ACC112 (cell line): ENCODE data around the gene ADCY2.
"Not testable (repeated sequence)": the region's sequence is repeated elsewhere in the genome, so short reads cannot be mapped to it uniquely, and the experiment has no call there.

Source experiments
- H2AFZ ChIP-seq: fragments of 200-600 bp; sonication (generic); one replicate; pipeline ENCODE4 v1.6.0; 2017; ENCODE audit warnings: antibody characterized with exemption, low read length; ENCODE audit not compliant: unreplicated experiment
- H3K27ac ChIP-seq: fragments of 200-600 bp; sonication (generic); 2 replicates; pipeline ENCODE4 v1.5.1; 2014; ENCODE audit warnings: low read depth, mild to moderate bottlenecking, antibody characterized with exemption, low read length, moderate library complexity
- H3K27me3 ChIP-seq: fragments of 200-600 bp; sonication (generic); 2 replicates; pipeline ENCODE4 v1.6.1; 2014; ENCODE audit warnings: mild to moderate bottlenecking, antibody characterized with exemption, low read length, moderate library complexity, mixed read lengths; ENCODE audit not compliant: insufficient read depth
- H3K36me3 ChIP-seq: fragments of 200-600 bp; sonication (generic); 2 replicates; pipeline ENCODE4 v1.6.1; 2016; ENCODE audit warnings: mild to moderate bottlenecking, antibody characterized with exemption, low read length, moderate library complexity, mixed read lengths; ENCODE audit not compliant: insufficient read depth
- H3K4me1 ChIP-seq: fragments of 200-600 bp; sonication (generic); one replicate; pipeline ENCODE4 v1.6.1; 2016; ENCODE audit warnings: low read length, mixed read lengths; ENCODE audit not compliant: insufficient read depth, unreplicated experiment, control insufficient read depth
- H3K4me3 ChIP-seq: fragments of 200-600 bp; sonication (generic); 2 replicates; pipeline ENCODE4 v1.5.1; 2014; ENCODE audit warnings: mild to moderate bottlenecking, low read depth, low read length
- H3K79me2 ChIP-seq: fragments of 200-600 bp; sonication (generic); one replicate; pipeline ENCODE4 v1.6.0; 2016; ENCODE audit warnings: low read length; ENCODE audit not compliant: control insufficient read depth, unreplicated experiment, insufficient read depth

ADCY2 gene

DNA sequence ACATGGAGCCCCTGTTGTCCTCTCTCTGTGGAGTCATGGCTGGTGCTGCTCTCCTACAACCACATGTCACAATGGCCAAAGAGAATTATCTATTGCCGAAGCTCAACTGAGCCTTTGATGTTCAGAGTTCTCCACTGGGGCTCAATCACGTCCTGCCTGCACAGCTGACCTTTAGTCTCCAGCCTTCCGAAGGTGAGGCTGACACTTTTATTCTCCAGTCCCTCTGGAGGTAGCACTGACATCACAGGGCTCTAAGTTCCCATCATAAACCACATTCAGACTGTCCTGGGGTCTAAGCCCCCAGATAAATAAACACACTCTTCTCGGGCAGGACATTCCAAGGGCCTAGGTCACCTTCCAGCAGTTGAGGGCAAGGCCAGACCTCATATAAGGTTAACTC, 23.4 kb downstream of the ADCY2 start:
- no peaks in the 10 kb centered on the region for H3K36me3 ChIP-seq
- H3K27ac ChIP-seq, result no peak overlapping the region
- H3K4me3 ChIP-seq, result no peak overlapping the region
- H3K4me1 ChIP-seq, result no peaks in the 10 kb centered on the region
- H2AFZ ChIP-seq, result no peak overlapping the region
- no peaks in the 10 kb centered on the region for H3K27me3 ChIP-seq
- H3K79me2 ChIP-seq, result no peaks in the 10 kb centered on the region

DNA sequence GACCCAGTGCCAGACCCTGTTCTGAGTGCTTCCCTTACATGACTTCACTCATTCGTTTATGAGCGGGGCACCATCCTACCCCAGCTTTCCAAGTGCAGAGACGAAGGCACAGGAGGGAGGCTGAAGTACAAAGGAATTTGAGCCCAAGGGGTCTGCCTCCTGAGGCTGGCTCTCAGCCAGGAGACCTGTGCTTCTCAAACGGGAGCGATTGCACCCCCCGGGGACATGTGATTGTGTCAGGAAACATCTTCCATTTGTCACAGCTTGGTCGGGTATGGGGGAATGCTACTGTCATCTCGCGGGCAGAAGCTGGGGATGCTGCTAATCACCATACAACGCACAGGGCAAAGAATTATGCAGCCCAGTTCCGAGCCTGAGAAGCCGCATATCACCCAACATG, 23.9 kb downstream of the ADCY2 start:
- Histone ChIP-seq H3K36me3 (no peaks in the 10 kb centered on the region), H3K27ac (no peak overlapping the region), H3K4me3 (no peak overlapping the region), H3K27me3 (no peaks in the 10 kb centered on the region), H2AFZ (no peak overlapping the region), H3K79me2 (no peaks in the 10 kb centered on the region), H3K4me1 (no peaks in the 10 kb centered on the region)

DNA sequence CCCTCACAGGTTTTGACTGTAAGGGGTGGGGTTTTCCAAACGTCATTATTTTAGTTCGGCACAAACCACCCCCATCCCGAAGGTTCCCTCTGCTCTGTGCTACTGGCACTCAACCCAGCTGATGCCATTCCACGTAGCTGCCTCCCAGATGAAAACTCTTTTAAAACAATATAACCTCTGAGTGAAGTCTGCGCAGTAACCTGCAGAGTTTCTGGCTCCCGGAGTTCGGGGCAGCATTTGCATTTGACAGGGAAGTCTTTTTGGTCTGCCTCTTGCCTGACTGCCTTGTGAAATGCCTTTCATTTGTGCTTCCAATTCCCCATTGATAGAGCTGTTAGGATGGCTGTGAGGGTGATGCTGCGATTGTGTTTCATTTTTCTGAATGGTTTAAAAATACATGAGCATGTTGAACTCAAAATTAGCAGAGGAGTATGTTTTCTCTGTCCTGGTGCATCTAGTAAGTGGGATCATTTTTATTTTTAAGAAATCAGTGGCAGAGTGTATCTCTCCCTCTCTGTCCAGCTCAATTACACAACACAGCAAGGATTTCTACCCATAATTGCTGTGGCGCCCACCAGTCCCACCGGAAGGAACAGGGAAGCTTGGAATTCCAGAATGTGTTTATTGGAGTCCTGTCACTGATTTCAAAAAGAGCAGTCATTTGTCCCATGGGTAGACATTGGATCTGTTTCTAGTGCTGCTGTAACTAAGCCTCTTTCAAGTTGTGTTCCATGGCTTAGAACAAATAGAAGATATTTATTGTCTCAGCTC, 24.8 kb downstream of the ADCY2 start:
- no peaks in the 10 kb centered on the region for H3K36me3 ChIP-seq
- no peaks in the 10 kb centered on the region for H3K27me3 ChIP-seq
- H3K79me2 ChIP-seq, result no peaks in the 10 kb centered on the region
- H3K4me3 ChIP-seq, result no peak overlapping the region
- H2AFZ ChIP-seq, result no peak overlapping the region
- no peaks in the 10 kb centered on the region for H3K4me1 ChIP-seq
- no peak overlapping the region for H3K27ac ChIP-seq

DNA sequence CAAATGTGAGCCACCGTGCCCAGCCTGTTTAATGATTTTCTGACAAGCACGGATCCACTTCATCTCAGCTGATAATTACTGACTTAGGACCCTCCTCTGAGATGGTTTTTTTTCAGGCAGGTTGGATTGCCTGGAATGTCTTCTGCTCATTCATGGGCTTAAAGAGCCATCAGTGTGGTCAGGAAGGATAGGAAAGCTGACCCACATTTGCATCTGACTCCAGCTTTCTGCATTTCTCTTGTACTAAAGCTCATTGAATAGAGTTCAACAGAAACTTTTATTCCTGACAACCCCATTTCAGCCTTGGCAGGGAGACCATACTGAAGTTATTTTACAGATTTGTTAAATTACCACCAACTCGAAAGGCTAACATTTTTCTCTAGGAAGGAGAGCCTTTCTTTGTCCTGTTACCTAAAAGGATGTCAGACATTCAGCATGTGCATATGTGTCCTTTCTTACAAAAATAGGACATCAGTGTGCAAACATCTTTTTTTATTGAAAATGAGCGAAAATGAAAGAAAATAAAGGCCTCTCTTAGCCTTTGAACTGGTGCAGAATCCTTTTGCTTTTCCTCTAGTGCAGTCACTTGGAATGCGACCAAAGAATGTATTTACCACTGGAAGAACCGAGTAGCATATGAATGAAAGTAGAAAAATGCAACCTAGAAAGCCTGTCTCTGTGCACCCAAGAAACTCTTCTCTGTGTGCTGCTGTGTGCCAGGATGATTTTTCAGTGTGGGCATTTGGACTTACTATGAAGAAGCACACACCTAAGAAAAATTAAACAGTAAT, 26.6 kb downstream of the ADCY2 start:
- Histone ChIP-seq H2AFZ (no peak overlapping the region), H3K79me2 (no peaks in the 10 kb centered on the region), H3K27me3 (no peaks in the 10 kb centered on the region), H3K27ac (no peak overlapping the region), H3K4me3 (no peak overlapping the region), H3K4me1 (no peaks in the 10 kb centered on the region), H3K36me3 (no peaks in the 10 kb centered on the region)

DNA sequence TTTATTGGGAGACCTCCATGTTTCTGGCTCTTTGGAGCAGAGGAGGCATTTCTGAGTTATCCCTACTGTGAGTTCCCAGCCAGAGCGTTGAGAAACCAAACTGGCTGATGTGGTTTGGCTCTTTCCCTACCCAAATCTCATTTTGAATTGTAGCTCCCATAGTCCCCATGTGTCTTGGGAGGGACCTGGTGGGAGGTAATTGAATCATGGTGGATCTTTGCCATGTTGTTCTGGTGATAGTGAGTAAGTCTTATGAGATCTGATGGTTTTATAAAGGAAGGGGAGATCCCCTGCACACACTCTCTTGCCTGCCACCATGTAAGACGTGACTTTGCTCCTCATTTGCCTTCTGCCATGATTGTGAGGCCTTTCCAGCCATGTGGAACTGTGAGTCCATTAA, 27.3 kb downstream of the ADCY2 start:
- not testable (repeated sequence) for H3K4me1 ChIP-seq, H3K27ac ChIP-seq, H2AFZ ChIP-seq, H3K27me3 ChIP-seq, H3K36me3 ChIP-seq, H3K79me2 ChIP-seq, H3K4me3 ChIP-seq

DNA sequence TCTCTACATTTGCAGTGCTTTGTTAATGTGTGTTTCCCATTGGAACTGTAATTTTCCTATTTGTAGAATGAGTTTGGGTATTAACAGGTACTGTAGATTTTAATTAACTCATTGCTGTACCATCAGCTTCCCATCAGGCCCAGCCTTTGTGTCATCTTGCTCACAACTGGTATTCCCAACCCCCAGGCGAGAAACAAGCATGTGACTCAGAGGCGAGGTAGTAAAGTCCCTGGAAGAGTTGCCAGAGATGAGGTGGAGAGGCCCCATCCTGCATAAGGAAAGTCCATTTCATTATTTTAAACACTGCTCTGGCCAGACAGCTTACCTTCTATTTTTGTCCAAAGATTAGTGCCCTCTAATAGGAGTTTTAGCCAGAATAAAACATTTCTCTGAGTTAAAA, 29.9 kb downstream of the ADCY2 start:
- H3K27me3 ChIP-seq, result no peaks in the 10 kb centered on the region
- no peaks in the 10 kb centered on the region for H3K36me3 ChIP-seq
- no peaks in the 10 kb centered on the region for H3K4me1 ChIP-seq
- H3K27ac ChIP-seq, result no peak overlapping the region
- no peak overlapping the region for H3K4me3 ChIP-seq
- H2AFZ ChIP-seq, result no peak overlapping the region
- H3K79me2 ChIP-seq, result no peaks in the 10 kb centered on the region

DNA sequence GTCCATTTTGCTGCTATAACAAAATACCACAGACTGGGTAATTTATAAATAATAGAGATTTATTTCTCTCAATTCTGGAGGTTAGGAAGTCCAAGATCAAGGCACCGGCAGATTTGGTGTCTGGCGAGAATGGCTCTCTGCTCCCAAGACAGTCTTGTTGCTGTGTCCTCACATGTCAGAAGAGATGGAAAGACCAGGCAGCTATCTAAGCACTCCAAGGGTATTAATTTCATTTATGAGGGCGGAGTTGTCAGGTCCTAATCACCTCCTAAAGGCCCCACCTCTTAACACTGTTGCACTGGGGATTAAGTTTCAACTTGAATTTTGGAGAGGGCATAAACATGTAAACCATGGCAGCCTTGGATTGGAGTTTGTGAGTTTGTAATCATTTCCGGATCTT, 30.3 kb downstream of the ADCY2 start:
- Histone ChIP-seq H2AFZ (no peak overlapping the region), H3K4me1 (no peaks in the 10 kb centered on the region), H3K36me3 (no peaks in the 10 kb centered on the region), H3K27ac (no peak overlapping the region), H3K79me2 (no peaks in the 10 kb centered on the region), H3K4me3 (no peak overlapping the region), H3K27me3 (no peaks in the 10 kb centered on the region)

DNA sequence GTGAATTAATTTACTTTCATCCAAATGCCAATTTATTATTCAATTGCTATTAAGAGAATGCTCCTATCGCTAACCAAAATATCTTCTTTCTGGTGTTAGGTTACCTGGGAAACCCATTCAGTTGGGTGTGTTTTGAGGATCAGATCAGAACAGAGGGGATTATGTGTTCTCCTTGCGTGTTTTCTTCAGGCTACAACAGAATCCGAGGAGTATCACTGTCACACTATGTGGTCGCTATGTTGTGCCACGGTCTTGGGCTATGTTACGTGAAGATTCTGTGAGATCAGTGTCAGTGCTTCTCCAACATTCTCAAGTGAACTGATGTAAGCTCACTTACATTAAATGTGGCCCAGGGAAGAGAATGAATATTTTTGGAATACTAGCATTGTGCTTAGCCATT, 39.0 kb downstream of the ADCY2 start:
- Histone ChIP-seq H3K27ac (no peak overlapping the region), H3K36me3 (no peaks in the 10 kb centered on the region), H2AFZ (no peak overlapping the region), H3K4me1 (no peaks in the 10 kb centered on the region), H3K79me2 (no peaks in the 10 kb centered on the region), H3K27me3 (no peaks in the 10 kb centered on the region), H3K4me3 (no peak overlapping the region)

DNA sequence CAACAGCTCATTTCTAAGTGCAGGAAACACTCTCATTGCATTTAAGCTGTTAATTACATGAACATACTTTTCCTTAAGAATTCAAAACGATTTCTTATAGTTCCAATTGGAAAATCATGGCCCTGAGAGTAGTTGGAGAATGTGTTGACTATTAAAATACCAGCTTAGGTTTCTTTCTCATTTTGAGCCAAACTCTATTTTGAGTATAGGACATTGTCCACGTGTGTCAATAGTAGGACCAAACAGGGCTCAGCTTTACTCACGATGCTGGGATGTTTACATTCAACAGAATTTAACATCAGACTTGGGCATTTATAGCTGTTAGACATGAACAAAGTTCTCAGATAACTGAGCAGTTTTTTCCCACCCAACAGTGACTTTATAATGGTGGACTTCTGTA, 39.6 kb downstream of the ADCY2 start:
- no peaks in the 10 kb centered on the region for H3K36me3 ChIP-seq
- no peaks in the 10 kb centered on the region for H3K4me1 ChIP-seq
- H3K79me2 ChIP-seq, result no peaks in the 10 kb centered on the region
- no peak overlapping the region for H3K27ac ChIP-seq
- no peaks in the 10 kb centered on the region for H3K27me3 ChIP-seq
- H3K4me3 ChIP-seq, result no peak overlapping the region
- no peak overlapping the region for H2AFZ ChIP-seq

DNA sequence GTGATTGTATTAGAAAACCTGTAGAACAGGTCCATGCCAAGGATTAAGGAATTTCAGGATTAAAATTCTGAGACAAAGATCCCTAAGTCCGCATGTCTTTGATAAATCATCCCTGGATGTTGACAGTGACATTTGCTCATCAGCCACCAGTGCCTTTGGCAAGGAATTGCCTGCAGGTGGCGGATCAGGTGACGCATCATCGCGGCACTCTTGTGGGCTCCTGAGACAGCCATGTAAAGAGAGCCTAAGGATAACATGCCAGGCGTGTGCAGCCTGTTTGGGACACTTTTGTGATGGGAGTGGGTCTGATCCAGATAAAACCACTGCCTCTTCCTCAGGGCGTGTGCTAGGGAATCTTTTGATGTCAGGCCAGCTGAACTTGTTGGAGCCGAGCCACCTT, 40.6 kb downstream of the ADCY2 start:
- H3K4me1 ChIP-seq, result no peaks in the 10 kb centered on the region

DNA sequence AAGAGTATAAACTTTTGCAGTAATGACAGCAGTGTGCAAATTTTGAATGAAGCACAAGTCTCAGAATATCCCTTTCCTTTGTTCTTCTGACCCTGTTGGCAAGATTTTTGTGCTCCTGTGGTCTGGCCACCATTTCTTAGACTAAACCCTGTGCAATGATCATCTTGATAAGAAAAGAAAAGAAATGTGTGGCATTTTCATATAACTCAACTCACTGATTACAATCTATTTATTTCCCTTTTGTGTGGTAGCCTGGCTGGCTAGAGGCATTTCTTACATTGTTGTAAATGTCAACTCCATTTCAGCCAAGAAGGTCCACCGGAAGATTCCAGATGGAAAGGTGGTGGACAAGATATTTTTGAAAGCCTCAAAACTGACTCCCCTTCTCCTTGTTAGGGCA, 41.9 kb downstream of the ADCY2 start:
- no peaks in the 10 kb centered on the region for H3K79me2 ChIP-seq
- no peaks in the 10 kb centered on the region for H3K4me1 ChIP-seq
- no peaks in the 10 kb centered on the region for H3K27me3 ChIP-seq
- no peaks in the 10 kb centered on the region for H3K36me3 ChIP-seq
- no peak overlapping the region for H3K27ac ChIP-seq
- no peak overlapping the region for H2AFZ ChIP-seq
- H3K4me3 ChIP-seq, result no peak overlapping the region

More for the DNA sequence above, 40.6 kb downstream of the ADCY2 start:
- no peaks in the 10 kb centered on the region for H3K79me2 ChIP-seq
- H3K27me3 ChIP-seq, result no peaks in the 10 kb centered on the region
- no peak overlapping the region for H3K4me3 ChIP-seq
- H3K36me3 ChIP-seq, result no peaks in the 10 kb centered on the region
- H3K27ac ChIP-seq, result no peak overlapping the region
- no peak overlapping the region for H2AFZ ChIP-seq
